ENCODE measurements around the gene COX19. TPM values are rescaled to one million over a fixed set of nuclear protein-coding genes. Genes with fewer than 3 reads are reported as not detected.

Gene COX19
- total RNA-seq, 1 experiment from 2014 or later: 14.4 TPM

DNA sequence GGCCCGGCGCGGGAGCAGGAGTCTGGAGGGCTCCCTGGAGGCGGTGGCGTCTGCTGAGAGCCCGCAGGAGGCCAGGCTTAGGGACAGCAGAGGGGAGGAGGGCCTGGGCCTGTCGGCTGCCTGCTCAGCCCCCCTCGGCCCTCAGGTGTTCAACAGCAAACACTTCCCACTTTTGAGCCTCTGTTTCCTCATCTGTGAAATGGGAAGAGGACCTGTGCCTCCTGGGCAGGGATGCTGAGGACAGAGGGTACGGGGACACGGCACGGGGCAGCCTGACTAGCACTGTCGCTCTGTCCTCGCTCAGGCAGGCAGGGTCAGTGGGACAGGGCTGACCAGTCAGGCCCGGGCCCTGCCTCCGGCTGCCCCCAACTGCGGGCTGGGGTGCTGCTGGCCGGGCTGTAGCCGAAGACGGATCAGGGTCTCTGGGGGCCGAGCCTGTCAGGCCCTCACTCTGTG is 8.3 kb upstream of the COX19 start:
- no peak for ATAC-seq
- ChIA-PET POLR2A (no interaction called here), CTCF (interaction anchor here (1.1 kb wide), 1 partner anchor 10 kb away, joined by 4 read pairs; no protein-coding TSS in a partner anchor)
- no TSS peak for BruUV-seq (replicated peaks)
- Histone ChIP-seq H3K4me3 (ENCODE audit: low read depth in 2 of 2, low read length in 2 of 2) (no peak overlapping the region), H3K27me3 (ENCODE audit: control insufficient read depth, insufficient read depth, low read length) (no peaks in the 10 kb centered on the region), H3K4me1 (ENCODE audit: control insufficient read depth, insufficient read depth, low read length) (peaks cover 34% of the 10 kb centered on the region), H3K27ac (ENCODE audit: low read length) (no peak overlapping the region), H3K36me3 (ENCODE audit: control insufficient read depth, insufficient read depth, low read length) (no peaks in the 10 kb centered on the region), H3K9me3 (ENCODE audit: control insufficient read depth, insufficient read depth, low read depth, low read length) (no peaks in the 10 kb centered on the region)
- DNase-seq (ENCODE audit: low read depth, low spot score): no peak
- TF ChIP-seq, protein P1, sequence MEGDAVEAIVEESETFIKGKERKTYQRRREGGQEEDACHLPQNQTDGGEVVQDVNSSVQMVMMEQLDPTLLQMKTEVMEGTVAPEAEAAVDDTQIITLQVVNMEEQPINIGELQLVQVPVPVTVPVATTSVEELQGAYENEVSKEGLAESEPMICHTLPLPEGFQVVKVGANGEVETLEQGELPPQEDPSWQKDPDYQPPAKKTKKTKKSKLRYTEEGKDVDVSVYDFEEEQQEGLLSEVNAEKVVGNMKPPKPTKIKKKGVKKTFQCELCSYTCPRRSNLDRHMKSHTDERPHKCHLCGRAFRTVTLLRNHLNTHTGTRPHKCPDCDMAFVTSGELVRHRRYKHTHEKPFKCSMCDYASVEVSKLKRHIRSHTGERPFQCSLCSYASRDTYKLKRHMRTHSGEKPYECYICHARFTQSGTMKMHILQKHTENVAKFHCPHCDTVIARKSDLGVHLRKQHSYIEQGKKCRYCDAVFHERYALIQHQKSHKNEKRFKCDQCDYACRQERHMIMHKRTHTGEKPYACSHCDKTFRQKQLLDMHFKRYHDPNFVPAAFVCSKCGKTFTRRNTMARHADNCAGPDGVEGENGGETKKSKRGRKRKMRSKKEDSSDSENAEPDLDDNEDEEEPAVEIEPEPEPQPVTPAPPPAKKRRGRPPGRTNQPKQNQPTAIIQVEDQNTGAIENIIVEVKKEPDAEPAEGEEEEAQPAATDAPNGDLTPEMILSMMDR (IDR thresholded peaks at IDR 0.05): no peak
- in situ Hi-C loops (cut with HindIII; ENCODE audit: low pct_unique_long_range_greater_than_20kb, low sequenced_read_pairs): no loop called here
- intact Hi-C loops (cut with micrococcal nuclease; ENCODE audit: unreplicated experiment): no loop called here

DNA sequence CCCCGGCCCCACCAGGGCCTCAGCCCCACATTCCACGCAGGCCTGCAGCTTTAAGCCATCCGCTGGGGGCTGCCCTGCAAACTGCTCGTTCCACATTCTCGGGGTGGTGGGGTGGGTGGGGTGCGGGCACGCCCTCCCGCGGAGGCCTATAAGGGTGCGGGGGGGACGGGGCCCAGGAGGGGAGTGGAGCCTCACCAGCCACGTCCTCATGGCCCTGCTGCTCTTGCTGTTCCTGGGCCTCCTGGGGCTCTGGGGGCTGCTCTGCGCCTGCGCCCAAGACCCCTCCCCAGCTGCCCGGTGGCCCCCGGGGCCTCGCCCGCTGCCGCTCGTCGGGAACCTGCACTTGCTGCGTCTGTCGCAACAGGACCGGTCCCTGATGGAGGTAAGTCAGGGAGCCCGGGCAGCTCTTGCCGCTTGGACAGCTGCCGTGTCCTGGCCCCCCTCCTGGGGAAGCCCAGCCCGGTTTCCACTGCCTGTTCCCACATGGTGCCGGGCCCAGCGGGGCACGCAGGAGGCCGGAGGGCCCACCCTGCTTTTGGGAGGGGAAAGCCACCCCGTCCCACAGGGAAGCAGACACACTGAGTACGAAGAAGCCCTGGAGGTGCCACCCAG is 7.8 kb upstream of the COX19 start, which contains the start of gene CYP2W1:
Gene CYP2W1, plus strand, starts transcription at position 178 of the 612 bp plus-strand sequence. Its CDS starts 31 bp downstream, at position 209.
- H3K4me3 ChIP-seq (ENCODE audit: low read depth in 2 of 2, low read length in 2 of 2): no peak within 1 kb of the TSS
- no peaks in the 10 kb centered on the region for H3K9me3 ChIP-seq (ENCODE audit: control insufficient read depth, insufficient read depth, low read depth, low read length)
- in situ Hi-C loops (cut with HindIII; ENCODE audit: low pct_unique_long_range_greater_than_20kb, low sequenced_read_pairs) (no loop called here), intact Hi-C loops (cut with micrococcal nuclease; ENCODE audit: unreplicated experiment) (no loop called here)
- ChIA-PET CTCF (no interaction called here), POLR2A (interaction anchor here (0.7 kb wide), 1 partner anchor 32 kb away, joined by 5 read pairs; no protein-coding TSS in a partner anchor)
- no TSS peak for BruUV-seq (replicated peaks)
- no peak within 1 kb of the TSS for H3K27ac ChIP-seq (ENCODE audit: low read length)
- no peak for ATAC-seq
- DNase-seq (ENCODE audit: low read depth, low spot score): no peak
- peaks cover 29% of the 10 kb centered on the region for H3K4me1 ChIP-seq (ENCODE audit: control insufficient read depth, insufficient read depth, low read length)
- TF ChIP-seq TCF7L2 (IDR thresholded peaks at IDR 0.05; ENCODE audit: low read depth, low read length): no peak
- no peak for TF ChIP-seq POLR2AphosphoS5 (IDR thresholded peaks at IDR 0.05; ENCODE audit: low read depth, low read length)
- TF ChIP-seq SIN3A (IDR thresholded peaks at IDR 0.05; ENCODE audit: borderline replicate concordance, insufficient read depth, low read depth, low read length): no peak
- TF ChIP-seq, protein P1 (IDR thresholded peaks at IDR 0.05): no peak
- TF ChIP-seq, protein P2, sequence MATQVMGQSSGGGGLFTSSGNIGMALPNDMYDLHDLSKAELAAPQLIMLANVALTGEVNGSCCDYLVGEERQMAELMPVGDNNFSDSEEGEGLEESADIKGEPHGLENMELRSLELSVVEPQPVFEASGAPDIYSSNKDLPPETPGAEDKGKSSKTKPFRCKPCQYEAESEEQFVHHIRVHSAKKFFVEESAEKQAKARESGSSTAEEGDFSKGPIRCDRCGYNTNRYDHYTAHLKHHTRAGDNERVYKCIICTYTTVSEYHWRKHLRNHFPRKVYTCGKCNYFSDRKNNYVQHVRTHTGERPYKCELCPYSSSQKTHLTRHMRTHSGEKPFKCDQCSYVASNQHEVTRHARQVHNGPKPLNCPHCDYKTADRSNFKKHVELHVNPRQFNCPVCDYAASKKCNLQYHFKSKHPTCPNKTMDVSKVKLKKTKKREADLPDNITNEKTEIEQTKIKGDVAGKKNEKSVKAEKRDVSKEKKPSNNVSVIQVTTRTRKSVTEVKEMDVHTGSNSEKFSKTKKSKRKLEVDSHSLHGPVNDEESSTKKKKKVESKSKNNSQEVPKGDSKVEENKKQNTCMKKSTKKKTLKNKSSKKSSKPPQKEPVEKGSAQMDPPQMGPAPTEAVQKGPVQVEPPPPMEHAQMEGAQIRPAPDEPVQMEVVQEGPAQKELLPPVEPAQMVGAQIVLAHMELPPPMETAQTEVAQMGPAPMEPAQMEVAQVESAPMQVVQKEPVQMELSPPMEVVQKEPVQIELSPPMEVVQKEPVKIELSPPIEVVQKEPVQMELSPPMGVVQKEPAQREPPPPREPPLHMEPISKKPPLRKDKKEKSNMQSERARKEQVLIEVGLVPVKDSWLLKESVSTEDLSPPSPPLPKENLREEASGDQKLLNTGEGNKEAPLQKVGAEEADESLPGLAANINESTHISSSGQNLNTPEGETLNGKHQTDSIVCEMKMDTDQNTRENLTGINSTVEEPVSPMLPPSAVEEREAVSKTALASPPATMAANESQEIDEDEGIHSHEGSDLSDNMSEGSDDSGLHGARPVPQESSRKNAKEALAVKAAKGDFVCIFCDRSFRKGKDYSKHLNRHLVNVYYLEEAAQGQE (IDR thresholded peaks at IDR 0.05; ENCODE audit: insufficient read depth in 1 of 2, low read depth in 2 of 2, low read length in 1 of 2): no peak
- H3K27me3 ChIP-seq (ENCODE audit: control insufficient read depth, insufficient read depth, low read length): no peaks in the 10 kb centered on the region
- no peaks in the 10 kb centered on the region for H3K36me3 ChIP-seq (ENCODE audit: control insufficient read depth, insufficient read depth, low read length)

Data from Panc1 (cell line).